Esophagus squamous epithelium (tissue), 5 donors: ENCODE data around the gene TMCO4. TPM values are rescaled to one million over a fixed set of nuclear protein-coding genes. Genes with fewer than 3 reads are reported as not detected.
A peak's percentile ranks its signal among the peaks of the same experiment; 100 is the strongest.

ENCODE experiments used
- DNase-seq: peaks from one replicate; lab custom pipeline; 2025; lab: John Stamatoyannopoulos, UW
- H3K27ac ChIP-seq, 4 donors: fragments of 200-600 bp; sonication (generic); one replicate each; pipeline ENCODE4 v1.5.1; 2016 to 2019; ENCODE audit warnings: mild to moderate bottlenecking in 1 of 4
- H3K27me3 ChIP-seq, 4 donors: fragments of 200-600 bp; sonication (generic); 1 replicate in 3 of 4; 2 replicates in 1 of 4; pipeline versions ENCODE4 v1.5.1 to v1.6.0; 2017 to 2021; ENCODE audit warnings: antibody characterized with exemption in 1 of 4
- H3K36me3 ChIP-seq, 3 donors: fragments of 200-600 bp; sonication (generic); one replicate each; pipeline ENCODE4 v1.5.1; 2016 to 2019
- H3K4me1 ChIP-seq, 3 donors: fragments of 200-600 bp; sonication (generic); one replicate each; pipeline ENCODE4 v1.5.1; 2017 to 2019
- H3K4me3 ChIP-seq, 4 donors: fragments of 200-600 bp; sonication (generic); 1 replicate in 3 of 4; 2 replicates in 1 of 4; pipeline ENCODE4 v1.5.1; 2016 to 2019; ENCODE audit warnings: mild to moderate bottlenecking in 2 of 4, moderate library complexity in 1 of 4
- H3K9me3 ChIP-seq, 3 donors: fragments of 200-600 bp; sonication (generic); one replicate each; pipeline ENCODE4 v1.5.1; 2016 to 2019
- CTCF ChIP-seq, 6 experiments: fragments of 450-650 bp in 4 of 6; fragments of 200-600 bp in 2 of 6; sonication (generic) in 2 of 6; IDR thresholded peaks; one replicate each; pipeline ENCODE4 v1.5.1; 2016 to 2019; ENCODE audit warnings: antibody characterized with exemption in 6 of 6, mild to moderate bottlenecking in 4 of 6, moderate library complexity in 4 of 6
- POLR2A ChIP-seq, 4 donors: fragments of 450-650 bp; IDR thresholded peaks; one replicate each; pipeline ENCODE4 v1.6.1; 2017; ENCODE audit warnings: antibody characterized with exemption in 4 of 4, mild to moderate bottlenecking in 4 of 4, moderate library complexity in 3 of 4
- WGBS, 2 donors: methylation state at CpG; one replicate each; pipeline ENCODE4 v1.1.5; 2018; 5-methylcytosine and 5-hydroxymethylcytosine counted together
- intact Hi-C: fragments of 100-400 bp; cut with DNase I; formaldehyde crosslinking; loops from one replicate; pipeline ENCODE4 v1.15.0; 2022
- total RNA-seq, 4 donors: library from RNA; depleted of rRNA; stranded (reverse); fragments of >200 nt; gene quantifications; one replicate each; pipeline ENCODE4 v1.1.0, GENCODE V29; 2016
- donor health status: DM: yes; HTN: yes; CAD: no.

TMCO4 gene
- total RNA-seq, 4 donors from 2014 or later, result 13.0 to 28.8 (median 21.2) TPM

GRCh38 chr1:19655718-19656080, 144.0 kb downstream of the TMCO4 start:
- no peak overlapping the region for H3K4me3 ChIP-seq
- H3K27ac ChIP-seq, result peak overlapping the region in 3 of 4 donors; percentile 1 to 99 (median 47)
- no peak for DNase-seq
- peaks cover 15 to 67% (median 32%) of the 10 kb centered on the region in 3 donors for H3K36me3 ChIP-seq
- no peaks in the 10 kb centered on the region for H3K27me3 ChIP-seq
- intact Hi-C loops, result loop anchor here (5.0 to 10.0 kb wide), 3 partner anchors 171 to 401 kb away; partner anchors contain the start of genes CAPZB, EMC1 and MRTO4
- peaks cover 6 to 82% (median 49%) of the 10 kb centered on the region in 3 donors for H3K4me1 ChIP-seq
- WGBS, 2 donors, result 72 to 85% methylated on average over 8 of the region's 8 CpGs
- no peaks in the 10 kb centered on the region for H3K9me3 ChIP-seq
- TF ChIP-seq POLR2A (IDR thresholded peaks at IDR 0.05) (no peak), CTCF (IDR thresholded peaks at IDR 0.05) (no peak)

- Histone ChIP-seq H3K36me3 (peaks cover 15 to 67% (median 32%) of the 10 kb centered on the region in 3 donors), H3K4me1 (peaks cover 12 to 82% (median 55%) of the 10 kb centered on the region in 3 donors), H3K4me3 (no peak overlapping the region), H3K27ac (peak overlapping the region in 3 of 4 donors; percentile 47 to 99 (median 95)), H3K9me3 (no peaks in the 10 kb centered on the region), H3K27me3 (no peaks in the 10 kb centered on the region)
- no peak for DNase-seq
- TF ChIP-seq CTCF (IDR thresholded peaks at IDR 0.05) (no peak), POLR2A (IDR thresholded peaks at IDR 0.05) (no peak)
- intact Hi-C loops, result loop anchor here (5.0 to 10.0 kb wide), 3 partner anchors 170 to 400 kb away; partner anchors contain the start of genes CAPZB, EMC1 and MRTO4
- WGBS, 2 donors, result 47 to 63% methylated on average over 3 to 7 of the region's 15 CpGs
Observed at GRCh38 chr1:19654886-19655717, 144.6 kb downstream of the TMCO4 start.

GRCh38 chr1:19654386-19654785, 145.3 kb downstream of the TMCO4 start:
- no peaks in the 10 kb centered on the region for H3K9me3 ChIP-seq
- H3K4me1 ChIP-seq, result peaks cover 19 to 82% (median 60%) of the 10 kb centered on the region in 3 donors
- H3K27ac ChIP-seq, result peak overlapping the region in 3 of 4 donors; percentile 47 to 99 (median 95)
- no peak overlapping the region for H3K4me3 ChIP-seq
- DNase-seq, result no peak
- no peaks in the 10 kb centered on the region for H3K27me3 ChIP-seq
- WGBS, 2 donors, result 36 to 45% methylated on average over 5 of the region's 5 CpGs
- TF ChIP-seq CTCF (IDR thresholded peaks at IDR 0.05), result no peak
- TF ChIP-seq POLR2A (IDR thresholded peaks at IDR 0.05), result no peak
- peaks cover 15 to 67% (median 32%) of the 10 kb centered on the region in 3 donors for H3K36me3 ChIP-seq
- intact Hi-C loops, result loop anchor here (10.0 kb wide), 2 partner anchors 170 to 400 kb away; partner anchors contain the start of genes CAPZB, EMC1 and MRTO4

- H3K27me3 ChIP-seq, result no peaks in the 10 kb centered on the region
- 24 to 40% methylated on average over 4 to 9 of the region's 11 CpGs for WGBS, 2 donors
- DNase-seq, result no peak
- TF ChIP-seq POLR2A (IDR thresholded peaks at IDR 0.05) (no peak), CTCF (IDR thresholded peaks at IDR 0.05) (peak in 5 of 6 experiments; percentile 42 to 61 (median 54))
- no peaks in the 10 kb centered on the region for H3K9me3 ChIP-seq
- H3K36me3 ChIP-seq, result peaks cover 7 to 39% (median 12%) of the 10 kb centered on the region in 3 donors
- peak overlapping the region in 2 of 4 donors; percentile 17 to 48 for H3K4me3 ChIP-seq
- peaks cover 42 to 99% (median 86%) of the 10 kb centered on the region in 3 donors for H3K4me1 ChIP-seq
- peak overlapping the region; percentile 73 to 99 (median 91) for H3K27ac ChIP-seq
- intact Hi-C loops, result loop anchor here (10.0 kb wide), 2 partner anchors 166 to 396 kb away; partner anchors contain the start of genes CAPZB, EMC1 and MRTO4
Observed at GRCh38 chr1:19651141-19651737, 148.5 kb downstream of the TMCO4 start.
